Activated CD4-positive, CD25-positive, alpha-beta regulatory T cell (primary cell): ENCODE results near the gene ERVH48-1.
"Not testable (repeated sequence)": the region's sequence is repeated elsewhere in the genome, so short reads cannot be mapped to it uniquely, and the experiment has no call there.

Experiments
- DNase-seq, 4 experiments: peaks; one replicate each; lab custom pipeline; 2025; lab: John Stamatoyannopoulos, UW

The ERVH48-1 gene

DNA sequence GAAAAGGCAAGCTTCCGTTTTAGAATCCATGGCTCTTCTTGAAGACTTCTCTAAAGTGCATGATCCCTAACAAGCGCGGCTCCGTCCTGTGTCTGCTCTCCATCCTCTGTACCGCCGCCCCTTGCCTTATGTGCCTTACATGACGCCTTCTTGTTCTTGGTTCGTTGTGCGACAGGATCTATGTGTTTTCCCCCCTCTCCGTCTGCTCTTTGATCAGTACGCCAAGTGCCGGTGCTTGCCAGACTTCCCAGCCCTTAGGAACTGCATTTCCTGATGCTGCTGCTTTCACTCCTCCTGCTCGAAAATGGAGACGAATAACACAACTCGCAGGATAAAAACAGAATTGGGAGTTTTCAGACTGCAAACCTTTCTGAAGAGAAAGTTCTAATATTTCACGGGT, 19.2 kb downstream of the ERVH48-1 start:
- DNase-seq = no peak

DNA sequence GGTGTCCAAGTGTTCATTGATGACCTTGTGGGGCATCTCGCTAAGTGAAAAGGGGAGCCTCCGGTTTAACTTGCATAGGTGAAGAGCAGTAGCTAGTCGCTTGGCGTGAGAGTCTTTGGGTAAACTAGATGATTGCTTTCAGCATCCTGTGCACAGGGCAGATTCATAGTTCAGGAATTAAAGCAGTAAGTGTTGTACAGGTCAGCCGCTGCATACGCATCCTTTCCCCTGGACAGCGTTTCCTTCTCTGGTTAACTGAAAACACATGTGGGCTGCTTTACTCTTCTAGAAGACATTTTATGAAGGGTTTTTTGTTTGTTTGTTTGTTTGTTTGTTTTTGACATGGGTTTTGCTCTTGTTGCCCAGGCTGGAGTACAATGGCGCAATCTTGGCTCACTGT, 20.2 kb downstream of the ERVH48-1 start:
- no peak for DNase-seq

DNA sequence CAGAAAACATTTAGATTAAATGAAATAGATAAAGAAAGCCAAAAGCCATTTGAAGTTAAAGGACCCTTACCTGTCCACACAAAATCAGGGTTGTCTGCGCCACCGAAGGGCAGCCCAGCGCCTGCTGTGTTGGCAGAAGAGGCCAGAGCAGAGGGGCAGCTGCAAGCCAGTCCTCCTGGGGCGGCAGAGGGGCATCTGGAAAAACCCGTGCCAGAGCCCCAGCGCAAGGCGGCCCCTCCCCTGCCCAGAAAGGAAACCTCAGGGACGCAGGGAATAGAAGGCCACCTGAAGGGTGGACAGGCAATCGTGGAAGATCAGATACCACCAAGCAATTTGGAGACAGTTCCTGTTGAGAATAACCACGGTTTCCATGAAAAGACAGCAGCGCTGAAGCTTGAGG, 21.6 kb downstream of the ERVH48-1 start:
- no peak for DNase-seq

DNA sequence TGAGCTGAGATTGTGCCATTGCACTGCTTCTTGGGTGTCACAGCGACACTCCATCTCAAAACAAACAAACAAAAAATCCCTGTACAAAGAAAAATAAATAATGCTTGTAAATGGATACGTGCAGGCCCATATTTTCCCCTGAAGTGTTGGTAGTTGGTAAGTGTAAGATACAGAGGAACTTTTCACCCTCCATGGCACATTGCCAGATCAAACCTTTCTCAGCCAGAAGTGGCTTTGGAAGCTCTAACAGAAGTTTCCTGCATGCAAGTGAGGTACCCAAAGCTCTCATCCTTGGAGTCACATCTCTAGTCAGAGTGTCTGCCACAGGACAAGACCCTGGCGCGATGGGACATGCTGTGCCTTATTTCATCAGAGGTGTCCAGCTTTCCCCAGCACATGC, 25.0 kb downstream of the ERVH48-1 start:
- DNase-seq = no peak

DNA sequence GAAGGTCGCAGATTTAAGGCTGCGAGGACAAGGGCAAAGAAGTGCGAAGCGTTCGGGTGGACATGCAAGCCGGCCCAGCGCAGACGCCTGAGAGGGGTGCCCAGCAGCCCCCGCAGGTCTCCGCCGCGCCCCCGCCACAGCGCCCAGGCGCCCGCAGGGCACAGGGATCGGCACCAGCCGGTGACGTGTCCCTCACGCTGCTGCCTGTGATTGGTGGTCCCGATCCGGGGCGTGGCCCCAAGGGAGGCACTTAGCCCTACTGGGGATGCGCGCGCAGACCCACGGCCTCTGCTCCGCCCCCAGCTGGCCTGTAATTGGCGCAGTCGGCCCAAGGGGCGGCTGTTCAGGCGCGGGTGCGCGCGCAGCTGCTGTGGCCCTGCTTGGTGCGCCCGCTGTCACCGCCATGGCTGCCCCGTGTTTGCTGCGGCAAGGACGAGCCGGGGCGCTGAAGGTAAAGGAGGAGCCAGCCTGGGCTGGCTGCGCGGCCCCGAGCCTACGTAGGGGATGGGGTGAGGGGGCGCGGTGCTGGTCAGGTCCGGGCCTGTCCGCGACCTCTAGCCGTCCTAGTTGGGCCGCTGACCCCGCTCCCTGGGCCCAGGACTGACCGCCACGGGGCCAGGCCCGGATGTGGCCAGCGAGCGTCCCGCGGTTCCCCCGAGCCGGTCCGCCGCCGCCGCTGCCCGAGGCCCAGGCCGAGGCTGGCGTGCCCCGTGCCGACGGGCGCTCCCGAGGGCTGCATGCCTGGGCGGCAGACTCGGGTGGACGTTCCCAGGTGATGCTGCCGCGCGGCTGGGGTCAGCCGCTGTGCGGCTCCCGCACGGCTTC, 32.3 kb downstream of the ERVH48-1 start, which contains the start of gene NDUFV3:
TSS of gene NDUFV3 (plus strand) at position 379 of the 825 bp plus-strand sequence. CDS start at position 404, 25 bp downstream.
- DNase-seq = peak; percentile 99 to 100 (median 100)

DNA sequence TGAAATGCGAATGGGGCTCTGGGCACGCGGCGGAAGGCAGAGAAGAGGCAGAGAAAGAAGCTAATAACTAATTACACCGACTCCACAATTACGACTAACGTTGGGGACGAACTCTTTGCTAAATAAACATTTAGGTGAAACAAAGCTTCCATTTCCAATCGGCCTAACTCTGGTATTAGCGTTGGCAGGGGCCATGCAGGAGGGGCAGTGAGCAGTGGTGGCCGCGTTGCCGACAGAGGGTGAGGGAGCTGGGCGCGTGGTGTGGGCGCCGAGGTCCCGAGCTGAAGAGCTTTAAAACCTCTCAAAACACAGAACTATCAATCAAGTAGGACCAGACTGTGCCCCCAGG, 32.9 kb downstream of the ERVH48-1 start:
- DNase-seq = no peak

DNA sequence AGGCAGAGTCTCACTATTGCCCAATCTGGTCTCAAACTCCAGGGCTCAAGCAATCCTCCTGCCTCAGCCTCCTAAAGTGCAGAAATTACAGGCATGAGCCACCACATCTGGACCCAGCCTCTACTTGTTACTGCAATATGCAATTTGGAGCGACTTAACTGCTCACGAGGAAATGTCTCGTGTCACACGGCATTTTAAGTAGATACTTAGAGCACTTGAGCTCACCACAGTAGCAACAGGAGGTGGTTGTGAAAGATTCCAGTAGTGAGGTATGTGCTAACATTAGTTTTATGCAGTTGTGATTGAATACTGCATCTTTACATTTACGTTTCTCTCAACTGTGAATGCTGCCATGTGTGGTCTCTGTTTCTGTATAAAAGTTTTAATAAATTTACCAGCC, 38.1 kb downstream of the ERVH48-1 start:
- DNase-seq = no peak

DNA sequence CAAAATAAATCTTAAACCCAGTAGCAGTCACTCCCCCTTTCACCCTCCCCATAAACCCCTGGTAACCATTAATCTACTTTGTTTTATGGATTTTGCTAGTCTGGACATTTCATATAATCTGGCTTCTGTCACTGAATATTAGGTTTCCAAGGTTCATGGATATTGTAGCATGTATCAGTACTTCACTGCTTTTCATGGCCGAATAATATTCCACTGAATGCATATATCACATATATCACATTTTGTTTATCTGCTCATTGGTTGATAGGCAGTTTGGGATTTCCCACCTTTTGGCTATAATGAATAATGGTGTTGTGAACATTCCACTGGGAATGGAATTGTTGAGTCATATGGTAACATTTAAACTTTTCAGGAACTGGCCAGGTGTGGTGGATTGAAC, 41.5 kb downstream of the ERVH48-1 start:
- DNase-seq = no peak

DNA sequence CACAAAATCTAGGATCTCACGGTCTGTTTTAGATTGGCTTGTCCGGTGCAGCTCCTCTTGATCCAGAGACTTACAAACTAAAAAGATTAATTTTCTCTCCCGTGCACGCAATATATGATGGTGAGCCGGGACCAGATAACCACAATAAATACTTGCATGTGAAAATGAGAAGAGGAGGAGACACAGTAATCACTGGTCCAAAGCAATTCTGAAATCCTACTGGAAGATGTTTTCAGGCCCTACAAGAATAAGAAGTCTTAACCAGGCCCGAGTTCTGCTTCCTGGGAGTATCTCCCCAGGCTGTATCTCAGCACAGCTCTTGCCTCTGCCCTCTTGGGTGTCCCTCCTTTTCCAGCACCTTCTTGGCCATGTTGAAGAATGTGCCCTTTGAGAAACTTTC, 45.1 kb downstream of the ERVH48-1 start:
- no peak for DNase-seq

DNA sequence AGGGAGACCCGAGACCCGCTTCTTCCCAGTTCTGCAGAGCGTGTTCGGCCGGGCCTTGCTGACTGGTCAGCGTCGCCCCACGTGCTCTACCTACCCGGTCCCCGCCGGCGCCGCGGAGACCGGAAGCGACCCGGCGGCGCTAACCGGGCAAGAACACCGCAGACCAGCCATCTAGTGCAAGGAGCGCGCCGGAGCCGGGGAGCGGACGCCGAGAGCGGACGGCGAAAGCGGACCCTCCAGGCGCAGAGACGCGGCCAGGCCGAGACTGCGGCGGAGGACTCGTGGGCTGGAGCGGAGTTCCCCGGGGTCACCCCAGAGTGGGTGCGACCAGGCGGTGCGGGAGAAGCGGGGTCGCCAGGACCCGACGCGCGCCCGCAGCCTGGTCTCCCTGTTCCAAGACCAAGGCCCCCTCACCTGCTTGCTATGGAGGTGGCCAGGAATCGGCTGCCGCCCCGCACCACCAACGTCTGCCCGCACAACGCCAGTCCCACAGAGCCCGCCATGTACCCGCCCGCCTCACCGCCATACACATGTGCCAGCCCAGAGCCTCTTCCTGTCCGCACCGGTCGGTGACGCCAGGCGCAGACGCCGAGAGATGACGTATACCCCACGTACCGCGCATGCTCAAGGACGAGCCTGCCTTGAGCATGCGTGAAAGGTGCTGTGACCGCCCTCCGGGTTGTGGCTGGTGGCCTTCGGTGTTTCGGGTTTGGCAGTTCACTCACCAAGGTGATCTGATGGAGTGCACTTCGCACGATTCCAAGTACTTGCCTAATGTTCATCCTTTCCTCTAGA, 46.2 kb downstream of the ERVH48-1 start, which contains the start of gene WDR4:
TSS of gene WDR4 (minus strand) at position 547 of the 795 bp plus-strand sequence. CDS start at position 503, 44 bp downstream.
- DNase-seq = peak; percentile 91 to 97 (median 96)

DNA sequence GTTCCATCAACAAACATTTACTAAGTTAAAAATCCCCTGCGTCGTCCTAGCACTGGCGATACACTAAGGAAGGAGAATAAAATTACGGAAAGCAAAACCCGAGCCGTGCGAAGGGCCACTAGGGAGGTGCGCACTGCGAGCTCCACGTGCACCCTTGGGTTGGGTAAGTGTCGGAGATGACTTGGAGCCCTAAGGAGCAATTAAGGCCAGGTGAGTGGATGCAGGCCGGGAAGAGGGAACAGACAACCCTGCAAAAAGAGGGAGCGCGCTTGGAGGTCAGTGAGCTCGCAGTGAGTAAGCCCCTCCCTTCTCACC, 46.8 kb downstream of the ERVH48-1 start:
- no peak for DNase-seq

DNA sequence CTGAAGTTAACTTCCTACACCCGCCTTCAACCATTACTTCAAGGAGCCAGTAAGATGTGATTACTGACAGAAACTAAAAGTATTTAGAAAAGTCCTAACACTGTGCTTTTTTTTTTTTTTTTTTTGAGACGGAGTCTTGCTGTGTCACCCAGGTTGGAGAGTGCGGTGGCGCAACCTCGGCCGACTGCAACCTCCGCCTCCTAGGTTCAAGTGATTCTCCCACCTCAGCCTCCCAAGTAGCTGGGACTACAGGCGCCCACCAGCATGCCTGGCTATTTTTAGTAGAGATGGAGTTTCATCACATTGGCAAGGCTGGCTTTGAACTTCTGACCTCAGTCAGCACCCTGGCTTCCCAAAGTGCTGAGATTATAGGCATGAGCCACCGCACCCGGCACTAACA, 49.6 kb downstream of the ERVH48-1 start:
- DNase-seq = not testable (repeated sequence)

DNA sequence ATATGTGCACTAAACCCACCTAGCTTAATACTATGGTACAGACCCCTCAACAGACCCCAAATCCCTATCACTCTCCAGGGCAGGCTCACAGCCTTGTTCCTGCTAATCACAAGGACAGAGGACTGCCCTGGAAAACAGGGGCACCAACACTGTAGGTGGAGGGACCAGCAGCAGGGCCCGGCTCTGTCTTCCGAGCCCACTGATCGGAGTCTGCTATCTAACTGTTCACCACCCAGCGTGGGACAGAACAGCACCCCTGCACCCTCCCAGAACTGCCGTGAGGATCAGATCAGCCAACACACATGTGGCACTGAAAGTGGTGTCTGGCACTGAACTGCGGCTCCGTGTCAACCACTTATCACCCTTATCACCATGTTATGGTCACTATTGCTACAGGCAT, 52.3 kb downstream of the ERVH48-1 start:
- DNase-seq = no peak

DNA sequence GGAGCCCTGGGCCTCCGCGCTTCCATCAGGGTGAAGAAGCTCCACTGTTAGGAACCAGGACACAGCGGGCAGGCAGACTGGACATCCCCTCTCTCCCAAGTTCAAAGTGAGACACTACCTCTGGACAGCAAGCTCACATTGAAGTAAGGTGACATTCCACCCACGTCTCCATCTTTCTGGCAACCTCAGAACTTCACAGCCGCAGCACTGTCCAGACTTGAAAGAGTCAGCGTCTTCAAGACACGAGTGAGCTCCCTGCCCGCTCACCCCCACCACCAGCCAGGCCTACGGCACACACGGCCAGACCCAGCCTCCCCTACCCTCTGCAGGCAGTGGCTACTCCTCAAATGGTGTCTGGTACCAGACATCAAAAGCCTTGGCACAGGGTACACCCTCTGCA, 57.2 kb downstream of the ERVH48-1 start:
- no peak for DNase-seq
